HEK293 (cell line): ENCODE results near the gene SH3BGRL3.

Experiments
- CTCF ChIA-PET: fragments of 350-600 bp; formaldehyde crosslinking; extraction: SDS; loops from one replicate; lab custom pipeline; 2021; ENCODE audit warnings: antibody characterized with exemption; lab: Yijun Ruan, JAX
- POLR2A ChIA-PET: fragments of 300-600 bp; formaldehyde crosslinking; extraction: SDS; loops from one replicate; lab custom pipeline; 2020; ENCODE audit warnings: antibody characterized with exemption, inconsistent platforms; lab: Yijun Ruan, JAX
- H3K27ac ChIP-seq: fragments of 200-500 bp; sonication (Bioruptor generic); 2 replicates; pipeline ENCODE4 v1.5.1; 2014; ENCODE audit warnings: low read depth, low read length, control low read depth, inconsistent platforms; ENCODE audit errors: extremely low read depth
- H3K36me3 ChIP-seq, 2 experiments: fragments of 200-500 bp in 1 of 2; sonication (Bioruptor generic) in 1 of 2; 1 replicate in 1 of 2; 2 replicates in 1 of 2; pipeline ENCODE4 v1.5.1; 2014 to 2017; ENCODE audit warnings: inconsistent platforms in 2 of 2, low read length in 2 of 2; ENCODE audit not compliant: control insufficient read depth in 2 of 2, insufficient read depth in 1 of 2
- H3K4me1 ChIP-seq: fragments of 200-500 bp; sonication (Bioruptor generic); 2 replicates; pipeline ENCODE4 v1.5.1; 2014; ENCODE audit warnings: mild to moderate bottlenecking, low read length, inconsistent platforms; ENCODE audit not compliant: control insufficient read depth, insufficient read depth
- H3K4me3 ChIP-seq: 2 replicates; pipeline ENCODE4 v1.5.1; 2011; ENCODE audit warnings: low read depth, mild to moderate bottlenecking, control low read depth, low read length, moderate library complexity
- H3K9me3 ChIP-seq: fragments of 200-500 bp; sonication (Bioruptor generic); 2 replicates; pipeline ENCODE4 v1.5.1; 2014; ENCODE audit warnings: low read depth, low read length, inconsistent platforms; ENCODE audit not compliant: control insufficient read depth, insufficient read depth
- BCL6B ChIP-seq: fragments of 450-650 bp; formaldehyde crosslinking; IDR thresholded peaks from 2 replicates; pipeline ENCODE4 v1.5.1; 2017; ENCODE audit warnings: missing biosample characterization, missing genetic modification characterization
- GLIS2 ChIP-seq: fragments of 450-650 bp; formaldehyde crosslinking; IDR thresholded peaks from 2 replicates; pipeline ENCODE4 v1.5.1; 2016; ENCODE audit warnings: missing biosample characterization, missing genetic modification characterization
- PRDM1 ChIP-seq: fragments of 450-650 bp; formaldehyde crosslinking; IDR thresholded peaks from 2 replicates; pipeline ENCODE4; 2016; ENCODE audit warnings: missing biosample characterization, missing genetic modification characterization
- REPIN1 ChIP-seq: fragments of 450-650 bp; formaldehyde crosslinking; IDR thresholded peaks from 2 replicates; pipeline ENCODE4 v1.5.1; 2017; ENCODE audit warnings: missing biosample characterization, missing genetic modification characterization, low read depth
- TRIM28 ChIP-seq: IDR thresholded peaks from 2 replicates; pipeline ENCODE4 v1.6.1; 2011; ENCODE audit warnings: low read length, control low read depth, borderline replicate concordance
- ZBTB11 ChIP-seq: fragments of 450-650 bp; formaldehyde crosslinking; conservative IDR thresholded peaks from 2 replicates; pipeline ENCODE4 v1.5.1; 2016; ENCODE audit warnings: low read depth, missing biosample characterization, missing genetic modification characterization
- ZBTB20 ChIP-seq: fragments of 450-650 bp; formaldehyde crosslinking; IDR thresholded peaks from 2 replicates; pipeline ENCODE4 v1.5.1; 2016; ENCODE audit warnings: missing biosample characterization, missing genetic modification characterization
- ZNF112 ChIP-seq: fragments of 450-650 bp; formaldehyde crosslinking; IDR thresholded peaks from 2 replicates; pipeline ENCODE4 v1.5.0; 2017; ENCODE audit warnings: missing biosample characterization, missing genetic modification characterization
- ZNF132 ChIP-seq: fragments of 450-650 bp; formaldehyde crosslinking; IDR thresholded peaks from 2 replicates; pipeline ENCODE4 v1.5.1; 2017; ENCODE audit warnings: missing biosample characterization, missing genetic modification characterization, borderline replicate concordance
- ZNF174 ChIP-seq: fragments of 450-650 bp; formaldehyde crosslinking; IDR thresholded peaks from 2 replicates; pipeline ENCODE4 v1.5.0; 2017; ENCODE audit warnings: missing biosample characterization, mild to moderate bottlenecking, missing genetic modification characterization
- ZNF248 ChIP-seq: fragments of 450-650 bp; formaldehyde crosslinking; IDR thresholded peaks from 2 replicates; pipeline ENCODE4 v1.5.1; 2017; ENCODE audit warnings: missing biosample characterization, missing genetic modification characterization
- ZNF266 ChIP-seq: fragments of 450-650 bp; formaldehyde crosslinking; IDR thresholded peaks from 2 replicates; pipeline ENCODE4 v1.5.1; 2016; ENCODE audit warnings: missing biosample characterization, missing genetic modification characterization, low read depth
- ZNF561 ChIP-seq: fragments of 450-650 bp; IDR thresholded peaks from 2 replicates; pipeline ENCODE4 v1.5.1; 2018; ENCODE audit warnings: missing biosample characterization, missing genetic modification characterization, borderline replicate concordance
- ZNF670 ChIP-seq: fragments of 450-650 bp; formaldehyde crosslinking; IDR thresholded peaks from 2 replicates; pipeline ENCODE4 v1.5.1; 2016; ENCODE audit warnings: missing biosample characterization, missing genetic modification characterization, low read depth
- ZNF692 ChIP-seq: fragments of 450-650 bp; formaldehyde crosslinking; IDR thresholded peaks from 2 replicates; pipeline ENCODE4 v1.5.1; 2016; ENCODE audit warnings: missing biosample characterization, missing genetic modification characterization

The SH3BGRL3 gene

DNA sequence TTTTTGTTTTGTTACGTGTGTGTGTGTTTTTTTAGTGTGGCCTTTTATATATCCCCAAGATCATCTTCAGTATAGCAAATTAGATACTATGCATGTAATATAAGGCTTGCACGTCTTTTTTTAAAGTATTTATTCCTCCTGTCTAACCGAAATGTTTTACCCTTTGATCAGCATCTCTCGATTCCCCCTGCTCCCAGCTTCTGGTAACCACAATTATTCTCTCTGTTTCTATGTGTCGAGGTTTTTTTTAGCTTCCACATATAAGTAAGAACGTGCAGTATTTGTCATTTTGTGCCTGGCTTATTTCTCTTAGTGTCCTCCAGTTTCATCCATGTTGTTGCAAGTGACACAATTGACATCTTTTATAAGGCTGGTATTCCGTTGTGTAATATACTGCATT is 27.2 kb upstream of the SH3BGRL3 start (continued):
- TF ChIP-seq ZNF132 (tag by site-specific recombination), result no peak

DNA sequence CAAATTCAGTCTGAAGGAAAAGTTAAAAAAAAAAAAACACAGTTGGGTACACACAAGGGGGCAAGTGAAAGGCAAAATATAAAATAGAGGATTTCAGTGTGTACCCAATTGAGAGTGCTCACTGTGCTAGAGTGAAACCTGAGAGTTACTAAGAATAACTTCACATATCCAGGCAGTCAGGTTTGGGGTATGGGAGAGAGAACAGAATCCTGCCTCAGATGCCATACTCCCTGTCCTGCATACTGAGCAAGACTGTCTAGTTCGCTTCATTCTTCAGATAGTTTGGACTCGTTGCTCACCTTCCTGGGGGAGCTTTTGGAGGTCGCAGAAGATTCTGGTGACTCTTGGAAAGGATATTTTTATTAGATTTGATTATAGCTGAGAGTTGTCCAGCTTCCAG is 25.5 kb upstream of the SH3BGRL3 start:
- TF ChIP-seq PRDM1 (tag by site-specific recombination) (peak; percentile 46), ZNF132 (tag by site-specific recombination) (no peak)
- TF ChIP-seq, all 188 proteins: peak for 1
- H3K27ac ChIP-seq, result no peak overlapping the region
- peaks cover 24 to 73% of the 10 kb centered on the region in 2 experiments for H3K36me3 ChIP-seq
- H3K4me1 ChIP-seq, result no peaks in the 10 kb centered on the region
- ChIA-PET CTCF (interaction anchor here (0.7 kb wide), 1 partner anchor 64 kb away, joined by 3 read pairs; the partner anchor contains the start of gene CATSPER4), POLR2A (interaction anchor here (1.6 kb wide), 1 partner anchor 21 kb away, joined by 4 read pairs; no protein-coding TSS in a partner anchor)
- no peaks in the 10 kb centered on the region for H3K9me3 ChIP-seq
- no peak overlapping the region for H3K4me3 ChIP-seq

DNA sequence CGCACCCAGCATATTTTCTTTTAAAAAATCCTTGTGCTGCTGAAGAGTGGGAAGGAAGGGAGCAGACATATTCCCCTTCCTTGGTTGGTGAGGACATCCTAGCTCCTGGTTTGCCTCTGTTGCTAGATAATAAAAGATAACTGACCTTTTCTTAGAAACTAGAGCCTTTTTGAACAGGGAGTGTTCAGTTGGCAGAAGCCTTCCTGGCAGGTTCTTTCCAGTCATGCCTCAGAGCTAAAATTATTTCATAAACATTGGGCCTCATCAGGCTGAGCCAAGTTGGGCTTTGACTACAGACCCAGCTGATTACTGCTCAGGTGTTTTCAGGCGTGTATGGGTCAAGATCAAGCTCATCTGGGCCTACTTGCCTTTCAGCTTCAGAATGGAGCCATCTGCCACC is 22.7 kb upstream of the SH3BGRL3 start:
- Histone ChIP-seq H3K4me3 (no peak overlapping the region), H3K36me3 (peaks cover 38 to 80% of the 10 kb centered on the region in 2 experiments), H3K9me3 (no peaks in the 10 kb centered on the region), H3K4me1 (no peaks in the 10 kb centered on the region), H3K27ac (no peak overlapping the region)
- TF ChIP-seq ZNF266 (tag by site-specific recombination), result no peak
- TF ChIP-seq BCL6B (tag by site-specific recombination), result no peak
- ChIA-PET CTCF (interaction anchor here (0.6 to 1.7 kb wide), 3 partner anchors 18 to 685 kb away, joined by 3 to 6 read pairs (median 5); no protein-coding TSS in a partner anchor), POLR2A (no interaction called here)

- CTCF ChIA-PET, result interaction anchor here (1.1 kb wide), 1 partner anchor 16 kb away, joined by 3 read pairs; no protein-coding TSS in a partner anchor
- Histone ChIP-seq H3K27ac (no peak overlapping the region), H3K4me1 (no peaks in the 10 kb centered on the region), H3K9me3 (no peaks in the 10 kb centered on the region), H3K4me3 (no peak overlapping the region), H3K36me3 (peaks cover 50 to 92% of the 10 kb centered on the region in 2 experiments)
- TF ChIP-seq ZBTB11, result no peak
- TF ChIP-seq ZNF112, result no peak
- no peak for TF ChIP-seq ZNF561 (tag by site-specific recombination)
- TF ChIP-seq ZNF670 (tag by site-specific recombination), result no peak
- no peak for TF ChIP-seq REPIN1 (tag by site-specific recombination)
- no peak for TF ChIP-seq ZNF174
- TF ChIP-seq TRIM28, result no peak
- no peak for TF ChIP-seq ZNF248
- TF ChIP-seq ZNF692 (tag by site-specific recombination), result no peak
- no peak for TF ChIP-seq GLIS2 (tag by site-specific recombination)
- TF ChIP-seq ZBTB20 (tag by site-specific recombination), result no peak
- TF ChIP-seq, all 188 proteins: peak for 0
- POLR2A ChIA-PET, result no interaction called here
Measured at GRCh38 chr1:26259005-26259404, 20.9 kb upstream of the SH3BGRL3 start.
